Mucosa of gallbladder (tissue), 1 donor: ENCODE data around the gene PSKH1. TPM values are rescaled to one million over a fixed set of nuclear protein-coding genes. Genes with fewer than 3 reads are reported as not detected.
A peak's percentile ranks its signal among the peaks of the same experiment; 100 is the strongest.

Experiments
- DNase-seq: peaks from one replicate; pipeline ENCODE4 v3.0.0-alpha.2; 2020; ENCODE audit warnings: low spot score
- total RNA-seq: library from RNA; stranded (reverse); gene quantifications from one replicate; pipeline ENCODE4 v1.2.1, GENCODE V29; 2021
- donor health status: DM: no; HTN: no; CAD: no.

The PSKH1 gene
- total RNA-seq, 1 donor from 2014 or later = 31.6 TPM

- no peak for DNase-seq
Measured at GRCh38 chr16:67940446-67941089, 47.5 kb downstream of the PSKH1 start.

GRCh38 chr16:67941469-67942199 is 48.6 kb downstream of the PSKH1 start:
- DNase-seq = no peak

- DNase-seq = no peak
Measured at GRCh38 chr16:67942200-67942509, 49.1 kb downstream of the PSKH1 start.

- no peak for DNase-seq
Measured at GRCh38 chr16:67942510-67943255, 49.6 kb downstream of the PSKH1 start.

- no peak for DNase-seq
Measured at GRCh38 chr16:67943256-67943618, 50.2 kb downstream of the PSKH1 start.

GRCh38 chr16:67943619-67944504 is 50.8 kb downstream of the PSKH1 start, which contains the start of gene LCAT:
LCAT (minus strand) TSS chr16:67944120; CDS start chr16:67944101, 19 bp downstream.
- peak; percentile 52 for DNase-seq

DNA sequence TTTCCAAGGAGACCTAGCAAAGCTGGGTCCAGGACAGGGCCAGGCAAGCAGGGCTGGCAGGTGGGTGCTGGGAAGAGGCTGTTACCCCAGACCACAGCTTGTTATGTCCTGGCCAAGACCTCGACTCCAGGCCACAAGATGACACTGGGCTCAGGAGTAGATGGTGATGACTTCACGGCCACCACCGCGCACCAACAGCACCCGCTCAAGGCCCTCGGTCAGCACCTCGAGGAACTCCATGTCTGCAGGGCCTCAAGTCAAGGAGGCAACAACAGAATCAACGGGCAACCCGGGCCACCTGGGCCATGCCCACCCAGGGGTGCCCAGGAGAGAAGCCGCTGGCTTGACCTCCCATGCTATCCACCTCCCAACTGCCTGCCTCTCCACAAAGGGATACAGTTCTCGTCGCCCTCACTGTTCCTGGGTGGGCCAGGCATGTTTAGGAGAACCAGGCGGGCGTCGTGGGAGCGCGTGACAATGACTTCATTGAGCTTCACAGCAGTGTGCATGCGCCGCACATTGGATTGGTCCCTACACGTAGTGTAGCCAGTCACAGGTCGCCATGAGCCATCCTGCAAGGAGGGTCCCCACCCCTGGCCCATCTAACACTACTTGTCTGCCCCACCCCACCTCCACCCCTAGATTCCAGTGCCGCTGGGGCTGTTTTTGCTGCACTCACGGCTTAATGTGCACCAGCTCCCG is 51.8 kb downstream of the PSKH1 start:
- DNase-seq = no peak

- no peak for DNase-seq
Measured at GRCh38 chr16:67945392-67945933, 52.4 kb downstream of the PSKH1 start.

DNA sequence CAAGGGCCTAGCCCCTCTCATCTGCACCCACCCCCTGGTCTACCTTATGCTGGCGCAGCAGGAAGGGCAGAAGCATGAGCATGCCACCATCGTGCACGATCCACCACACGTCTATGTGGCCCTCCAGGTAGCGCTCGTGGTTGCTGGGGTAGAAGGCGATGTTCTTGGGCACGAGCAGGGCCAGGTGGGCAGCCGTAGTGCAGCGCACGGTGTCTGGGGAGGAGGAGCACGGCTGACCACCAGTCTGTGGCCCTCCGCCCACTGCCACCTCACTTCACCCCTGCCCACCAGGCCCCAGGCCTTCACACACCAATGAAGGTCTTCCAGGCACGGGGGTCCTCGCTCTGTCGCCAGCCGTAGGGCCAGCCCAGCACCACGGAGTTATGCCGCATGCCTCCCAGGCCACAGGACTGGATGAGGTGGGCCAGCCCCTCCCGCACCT is 53.1 kb downstream of the PSKH1 start:
- DNase-seq = no peak

- no peak for DNase-seq
Measured at GRCh38 chr16:67946966-67947558, 54.0 kb downstream of the PSKH1 start.

DNA sequence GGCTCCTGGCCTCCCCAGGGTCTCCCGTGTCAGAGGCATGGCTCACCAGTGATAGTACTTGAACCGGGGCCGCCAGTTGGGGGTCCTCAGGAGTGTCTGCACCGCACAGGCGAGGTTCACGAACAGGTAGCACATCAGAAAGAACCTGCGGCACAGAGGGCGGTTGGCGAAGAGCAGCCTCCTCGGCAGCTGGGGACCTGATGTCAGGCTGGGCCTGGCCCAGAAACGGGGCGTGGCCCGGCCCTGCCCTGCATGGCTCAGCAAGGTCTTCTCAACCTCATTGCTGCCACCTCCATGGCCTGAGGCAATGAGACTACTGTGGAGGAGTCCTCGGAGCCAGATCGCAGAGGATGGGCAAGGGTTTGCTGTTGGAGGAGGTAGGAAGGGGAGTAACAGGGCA is 55.0 kb downstream of the PSKH1 start:
- no peak for DNase-seq

DNA sequence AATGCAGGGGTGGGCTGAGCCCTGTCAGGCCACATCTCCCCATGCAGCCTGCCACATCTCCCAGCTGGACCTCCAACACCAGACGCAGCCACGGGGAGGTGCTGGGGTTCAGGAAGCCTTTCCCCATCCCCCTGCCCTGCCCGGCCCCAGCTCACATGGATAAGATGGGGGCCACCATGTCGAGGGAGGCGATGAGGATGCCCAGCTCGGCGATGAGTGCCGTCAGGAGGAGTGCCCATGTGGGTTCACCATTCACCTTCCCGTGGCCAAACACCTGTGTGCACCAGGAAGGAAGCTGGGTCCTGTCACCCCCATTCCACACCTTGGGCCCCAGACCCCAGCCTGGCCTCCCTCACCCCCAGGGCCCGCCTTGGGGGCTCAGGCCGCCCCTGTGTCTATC is 56.6 kb downstream of the PSKH1 start:
- no peak for DNase-seq

- no peak for DNase-seq
Measured at GRCh38 chr16:67950335-67950843, 57.3 kb downstream of the PSKH1 start.

GRCh38 chr16:67951485-67951884 is 58.4 kb downstream of the PSKH1 start:
- DNase-seq = no peak

- no peak for DNase-seq
Measured at GRCh38 chr16:67953641-67954375, 60.8 kb downstream of the PSKH1 start.

DNA sequence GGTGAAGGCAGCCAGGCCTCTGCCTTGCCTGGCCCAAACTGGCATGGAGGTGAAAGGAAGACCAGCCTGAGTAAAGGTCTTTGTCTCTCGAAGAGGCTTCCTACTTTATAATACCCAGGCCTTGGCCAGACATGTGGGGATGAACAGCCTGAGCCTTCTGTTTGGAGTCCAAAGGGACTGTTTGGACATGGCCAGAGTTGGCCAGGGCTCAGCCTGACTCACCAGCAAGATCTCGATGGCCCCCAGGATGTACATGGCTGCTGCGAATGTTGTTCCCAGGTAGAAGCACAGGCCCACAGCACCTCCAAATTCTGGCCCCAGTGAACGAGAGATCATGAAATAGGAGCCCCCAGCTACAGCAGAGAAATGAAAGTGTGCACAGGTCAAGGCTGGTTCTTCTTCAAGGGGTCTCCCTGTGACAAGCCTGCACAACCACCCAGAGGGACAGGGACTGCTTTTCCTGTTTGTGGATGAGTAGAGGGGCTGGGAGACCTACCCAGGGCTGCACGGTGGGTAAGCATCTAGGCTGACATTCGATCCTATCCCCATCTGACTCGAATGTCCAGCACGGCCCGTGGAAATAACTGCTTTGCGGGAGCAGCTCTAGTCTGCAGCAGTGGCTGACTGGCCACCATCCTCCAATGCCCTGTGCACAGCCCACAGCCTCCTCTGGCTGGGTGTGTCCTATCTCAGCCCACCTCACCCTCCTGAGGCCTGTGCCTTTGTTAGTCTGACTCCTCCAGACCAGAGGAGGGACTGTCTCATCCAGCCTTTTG is 61.6 kb downstream of the PSKH1 start:
- no peak for DNase-seq

GRCh38 chr16:67957622-67958021 is 64.6 kb downstream of the PSKH1 start:
- DNase-seq = no peak

- no peak for DNase-seq
Measured at GRCh38 chr16:67959536-67960329, 66.7 kb downstream of the PSKH1 start.
